Measurements from ENCODE around the gene EXOC2.

Gene EXOC2

DNA sequence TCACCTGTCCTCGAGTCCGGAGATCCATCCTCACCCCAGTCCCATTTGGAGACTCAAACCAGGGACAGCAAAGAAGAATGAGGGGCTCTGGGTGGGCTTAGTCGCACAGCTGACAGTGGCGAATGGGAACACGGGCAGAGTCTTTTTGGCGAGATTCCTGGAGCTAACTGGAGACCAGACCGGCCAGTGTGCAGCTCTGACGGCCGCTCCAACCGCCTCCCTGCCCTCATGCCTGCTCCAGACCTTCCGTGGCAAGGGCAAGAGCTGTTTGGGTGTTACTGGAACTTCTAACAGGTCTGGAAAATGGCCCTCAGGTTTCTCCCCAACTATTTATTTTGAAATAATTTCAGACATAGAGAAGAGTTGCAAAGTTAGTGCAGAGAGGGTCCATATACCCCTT lies 225.8 kb downstream of the EXOC2 start:
- peaks cover 11% of the 10 kb centered on the region; the same call in 1 of the 2 replicates for H3K27me3 ChIP-seq (ENCODE audit: low read depth)
- in situ Hi-C loops (cut with MboI; ENCODE audit: low sequenced_read_pairs), result no loop called here
- H3K36me3 ChIP-seq (replicated peaks), result no peaks in the 10 kb centered on the region
- H3K9me3 ChIP-seq, result no peaks in the 10 kb centered on the region
- no peak overlapping the region for H3K4me3 ChIP-seq
- no peaks in the 10 kb centered on the region for H3K4me1 ChIP-seq
- DNase-seq (ENCODE audit: low spot score in 2 of 2), result no peak

DNA sequence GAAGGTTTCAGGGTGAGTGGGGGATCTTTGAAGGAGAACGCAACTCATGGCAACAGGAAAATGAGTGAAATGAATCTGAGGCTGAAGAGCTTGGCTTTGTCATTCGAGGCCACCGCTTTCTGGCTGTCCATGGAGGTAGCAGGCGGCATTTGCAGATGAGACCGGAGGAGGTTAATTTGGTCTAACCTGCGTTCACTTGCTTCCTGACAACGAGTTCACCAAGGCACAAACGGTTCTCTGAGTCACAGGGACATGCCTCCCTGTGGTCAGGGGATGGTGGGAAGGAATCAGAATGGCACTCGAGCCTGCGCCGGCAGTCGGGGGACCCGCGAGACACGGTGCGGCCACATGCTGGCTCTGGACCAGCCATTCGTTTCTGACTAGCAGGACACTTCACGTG lies 226.4 kb downstream of the EXOC2 start:
- H3K36me3 ChIP-seq (replicated peaks), result no peaks in the 10 kb centered on the region
- H3K27me3 ChIP-seq (ENCODE audit: low read depth), result peaks cover 11% of the 10 kb centered on the region; the same call in 1 of the 2 replicates

DNA sequence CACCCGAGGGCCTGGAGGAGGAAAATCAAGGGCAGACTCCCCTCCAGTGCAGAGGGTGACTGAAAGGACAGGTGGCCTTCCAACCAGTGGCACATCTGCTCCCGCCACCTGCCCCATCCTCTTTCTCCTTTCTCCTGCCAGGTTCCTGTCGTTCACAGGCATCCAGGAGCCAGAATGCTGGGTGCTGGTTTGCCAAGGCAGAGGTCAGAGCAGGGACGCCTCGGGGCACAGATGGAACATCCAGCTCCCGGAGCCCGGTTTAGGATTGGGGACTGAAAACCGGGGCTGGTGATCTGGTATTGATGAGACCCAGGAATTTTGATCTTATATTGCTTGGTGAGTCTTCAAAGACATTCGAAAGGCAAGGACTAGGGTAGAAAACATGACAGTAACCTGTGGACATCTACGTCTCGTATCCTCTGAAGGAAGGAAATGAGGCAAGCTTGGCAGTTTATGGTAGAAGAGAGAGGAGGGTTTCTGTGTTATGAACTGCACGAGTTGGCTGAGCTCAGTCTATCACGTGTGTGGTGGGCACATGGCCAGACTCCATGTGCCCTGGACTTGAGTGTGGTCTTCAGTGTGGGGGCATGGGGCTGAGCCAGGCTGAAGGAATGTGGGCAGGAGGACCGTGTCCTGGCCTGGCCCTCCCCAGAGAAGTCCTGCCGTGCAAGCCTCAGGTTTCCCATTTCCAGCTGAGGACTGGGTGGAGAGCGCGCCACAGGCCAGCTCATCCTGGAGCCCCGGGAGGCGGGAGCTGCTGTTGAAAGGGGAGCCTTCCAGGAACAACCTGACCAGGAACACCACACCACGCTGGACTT lies 227.2 kb downstream of the EXOC2 start:
- no peak for DNase-seq (ENCODE audit: low spot score in 2 of 2)
- H3K36me3 ChIP-seq (replicated peaks), result no peaks in the 10 kb centered on the region
- H3K4me3 ChIP-seq, result no peak overlapping the region
- in situ Hi-C loops (cut with MboI; ENCODE audit: low sequenced_read_pairs), result no loop called here
- peaks cover 11% of the 10 kb centered on the region; the same call in 1 of the 2 replicates for H3K27me3 ChIP-seq (ENCODE audit: low read depth)
- no peaks in the 10 kb centered on the region for H3K4me1 ChIP-seq
- H3K9me3 ChIP-seq, result no peaks in the 10 kb centered on the region

More for the DNA sequence above, 226.4 kb downstream of the EXOC2 start:
- no peaks in the 10 kb centered on the region for H3K4me1 ChIP-seq
- no peaks in the 10 kb centered on the region for H3K9me3 ChIP-seq
- no peak overlapping the region for H3K4me3 ChIP-seq
- in situ Hi-C loops (cut with MboI; ENCODE audit: low sequenced_read_pairs), result no loop called here
- DNase-seq (ENCODE audit: low spot score in 2 of 2), result no peak

DNA sequence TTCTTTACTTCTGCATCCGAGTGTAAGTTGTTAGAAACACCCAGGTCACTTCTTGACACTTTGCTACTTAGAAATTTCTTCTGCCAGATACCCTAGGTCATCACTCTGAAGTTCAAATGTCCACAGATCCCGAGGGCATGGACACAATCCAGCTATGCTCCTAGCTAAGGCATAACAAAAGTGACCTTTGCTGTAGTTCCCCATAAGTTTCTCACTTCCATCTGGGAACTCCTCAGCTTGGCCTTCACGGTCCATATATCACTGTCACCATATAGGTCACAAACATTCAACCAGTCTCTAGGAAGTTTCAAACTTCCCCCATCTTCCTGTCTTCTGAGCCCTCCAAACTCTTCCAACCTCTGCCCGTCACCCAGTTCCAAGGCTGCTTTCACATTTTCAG lies 236.1 kb downstream of the EXOC2 start:
- in situ Hi-C loops (cut with MboI; ENCODE audit: low sequenced_read_pairs), result no loop called here
- H3K9me3 ChIP-seq, result no peaks in the 10 kb centered on the region
- H3K36me3 ChIP-seq (replicated peaks), result no peaks in the 10 kb centered on the region
- H3K4me1 ChIP-seq, result no peaks in the 10 kb centered on the region
- H3K27me3 ChIP-seq (ENCODE audit: low read depth), result no peaks in the 10 kb centered on the region
- no peak for DNase-seq (ENCODE audit: low spot score in 2 of 2)
- H3K4me3 ChIP-seq, result no peak overlapping the region

DNA sequence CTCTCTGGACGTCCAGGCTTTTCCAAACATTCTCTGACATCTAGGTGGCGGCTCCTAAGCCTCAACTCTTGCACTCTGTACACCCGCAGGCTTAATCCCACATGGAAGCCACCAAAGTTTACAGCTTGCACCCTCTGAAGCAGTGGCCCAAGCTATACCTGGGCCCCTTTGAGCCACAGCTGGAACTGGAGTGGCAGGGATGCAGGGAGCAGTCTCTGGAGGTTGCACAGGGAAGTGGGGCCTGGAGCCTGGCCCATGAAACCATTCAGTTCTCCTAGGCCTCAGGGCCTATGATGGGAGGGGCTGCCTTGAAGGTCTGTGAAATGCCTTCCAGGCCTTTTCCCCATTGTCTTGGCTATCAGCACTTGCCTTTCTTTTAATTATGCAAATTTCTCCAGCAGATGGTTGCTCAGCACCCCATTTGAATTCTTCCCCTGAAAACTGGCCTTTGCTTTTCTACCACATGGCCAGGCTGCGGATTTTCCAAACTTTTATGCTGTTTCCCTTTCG lies 236.5 kb downstream of the EXOC2 start:
- Histone ChIP-seq H3K4me3 (no peak overlapping the region), H3K36me3 (replicated peaks) (no peaks in the 10 kb centered on the region), H3K9me3 (no peaks in the 10 kb centered on the region), H3K27me3 (ENCODE audit: low read depth) (no peaks in the 10 kb centered on the region), H3K4me1 (no peaks in the 10 kb centered on the region)
- in situ Hi-C loops (cut with MboI; ENCODE audit: low sequenced_read_pairs), result no loop called here
- DNase-seq (ENCODE audit: low spot score in 2 of 2), result no peak

DNA sequence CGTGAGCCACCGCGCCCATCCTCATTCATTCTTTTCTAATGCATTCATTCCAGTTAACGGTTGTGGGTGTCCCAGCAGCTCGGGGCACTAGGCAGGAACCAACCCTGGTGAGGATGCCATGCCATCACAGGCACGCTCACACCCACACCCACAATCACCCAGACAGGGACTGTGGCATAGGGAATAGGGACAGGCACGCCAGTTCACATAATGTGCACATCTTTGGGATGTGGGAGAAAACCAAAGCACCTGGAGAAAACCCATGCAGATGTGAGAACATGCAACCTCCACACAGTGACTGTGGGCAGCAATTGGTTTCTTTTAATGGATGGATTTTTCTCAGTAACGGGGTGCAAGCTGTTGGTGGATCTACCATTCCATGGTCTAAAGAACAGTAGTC lies 237.1 kb downstream of the EXOC2 start:
- no peak for DNase-seq (ENCODE audit: low spot score in 2 of 2)
- Histone ChIP-seq H3K27me3 (ENCODE audit: low read depth) (no peaks in the 10 kb centered on the region), H3K36me3 (replicated peaks) (no peaks in the 10 kb centered on the region), H3K4me3 (no peak overlapping the region), H3K4me1 (no peaks in the 10 kb centered on the region), H3K9me3 (no peaks in the 10 kb centered on the region)
- in situ Hi-C loops (cut with MboI; ENCODE audit: low sequenced_read_pairs), result no loop called here

DNA sequence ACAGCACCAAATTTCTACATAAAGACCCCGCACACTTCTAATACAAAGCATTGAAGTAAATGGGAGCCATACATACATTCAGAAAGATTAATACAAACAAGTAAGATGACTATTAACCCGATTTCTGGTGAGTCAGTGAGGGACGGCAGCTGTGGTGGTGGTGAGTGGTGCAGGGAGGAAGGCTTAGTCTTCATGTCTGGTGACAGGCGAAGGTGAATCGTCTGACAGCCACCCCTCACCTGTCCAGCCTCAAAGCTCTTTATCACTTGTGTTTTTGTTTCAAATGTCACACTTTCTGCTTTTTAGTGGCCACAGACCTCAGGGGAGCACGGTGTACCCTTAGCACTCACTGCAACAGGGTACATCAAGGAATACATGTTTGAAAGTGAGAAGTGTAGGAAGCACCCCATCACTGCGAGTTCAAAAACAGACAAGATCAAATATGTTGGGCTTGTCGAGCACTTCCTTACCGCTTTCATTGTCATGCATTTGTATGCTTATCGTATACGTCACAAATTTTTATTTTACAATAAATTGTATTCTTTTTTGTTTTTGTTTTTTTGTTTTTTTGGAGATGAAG lies 237.8 kb downstream of the EXOC2 start:
- Histone ChIP-seq H3K9me3 (no peaks in the 10 kb centered on the region), H3K36me3 (replicated peaks) (no peaks in the 10 kb centered on the region), H3K4me1 (no peaks in the 10 kb centered on the region), H3K27me3 (ENCODE audit: low read depth) (no peaks in the 10 kb centered on the region), H3K4me3 (no peak overlapping the region)
- DNase-seq (ENCODE audit: low spot score in 2 of 2), result no peak
- in situ Hi-C loops (cut with MboI; ENCODE audit: low sequenced_read_pairs), result no loop called here

DNA sequence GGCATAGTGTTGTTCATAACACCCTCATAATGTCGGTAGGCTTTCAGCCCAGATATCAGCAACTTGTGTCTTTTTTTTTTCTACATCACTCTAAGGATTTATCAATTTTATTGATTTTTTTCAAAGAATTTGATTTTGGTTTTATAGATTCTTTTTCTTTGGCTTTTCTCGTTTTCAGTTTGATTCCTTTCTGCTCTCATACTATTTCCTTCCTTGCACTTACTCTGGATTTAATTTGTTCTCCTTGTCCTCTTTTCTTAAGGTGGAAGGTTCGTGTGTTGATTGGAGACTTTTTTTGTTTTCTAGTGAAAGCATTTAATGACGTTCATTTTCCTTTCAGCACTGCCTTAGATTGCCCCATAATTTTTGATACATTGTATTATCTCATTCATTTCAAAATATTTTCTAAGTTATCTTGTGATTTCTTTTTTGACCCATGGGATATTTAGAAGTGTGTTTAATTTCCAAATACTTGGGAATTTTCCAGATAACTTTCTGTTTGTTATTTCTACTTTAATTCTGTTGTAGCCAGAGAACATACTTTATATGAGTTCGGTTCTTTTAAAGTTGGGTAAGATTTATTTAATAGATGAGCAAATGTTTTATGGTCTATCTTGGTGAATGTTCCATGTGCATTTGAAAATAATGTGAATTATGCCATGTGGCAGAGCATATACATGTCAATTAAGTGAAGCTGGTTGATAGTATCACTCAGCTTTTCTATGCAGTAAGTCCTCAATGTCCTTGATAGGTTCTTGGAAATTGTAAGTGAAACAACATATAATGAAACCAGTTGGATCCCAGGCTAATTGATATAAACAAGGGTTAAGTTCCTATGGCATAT lies 238.6 kb downstream of the EXOC2 start:
- DNase-seq (ENCODE audit: low spot score in 2 of 2), result no peak
- H3K4me3 ChIP-seq, result no peak overlapping the region

DNA sequence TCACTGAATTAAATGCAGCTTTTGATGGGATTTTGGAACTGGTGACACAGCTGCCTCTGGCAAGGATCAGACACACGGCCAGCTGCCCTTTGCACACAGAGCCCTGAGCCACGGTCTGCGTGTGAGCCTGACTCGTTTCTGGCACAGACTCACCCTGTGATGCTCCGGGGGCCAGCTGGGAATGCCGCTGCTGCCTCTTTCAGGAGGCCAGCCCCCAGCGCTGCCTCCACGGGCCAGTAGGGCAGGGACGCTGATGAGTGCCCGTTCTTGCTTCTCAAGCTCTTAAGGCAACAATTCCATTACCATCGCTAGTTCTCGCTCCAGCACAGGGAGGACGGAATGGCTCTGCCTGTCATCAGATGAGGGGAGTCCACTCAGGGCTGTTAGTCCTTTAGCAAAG lies 239.8 kb downstream of the EXOC2 start:
- no peak for DNase-seq (ENCODE audit: low spot score in 2 of 2)
- in situ Hi-C loops (cut with MboI; ENCODE audit: low sequenced_read_pairs), result no loop called here

More for the DNA sequence above, 238.6 kb downstream of the EXOC2 start:
- H3K27me3 ChIP-seq (ENCODE audit: low read depth), result no peaks in the 10 kb centered on the region
- in situ Hi-C loops (cut with MboI; ENCODE audit: low sequenced_read_pairs), result no loop called here
- no peaks in the 10 kb centered on the region for H3K9me3 ChIP-seq
- no peaks in the 10 kb centered on the region for H3K36me3 ChIP-seq (replicated peaks)
- no peaks in the 10 kb centered on the region for H3K4me1 ChIP-seq

DNA sequence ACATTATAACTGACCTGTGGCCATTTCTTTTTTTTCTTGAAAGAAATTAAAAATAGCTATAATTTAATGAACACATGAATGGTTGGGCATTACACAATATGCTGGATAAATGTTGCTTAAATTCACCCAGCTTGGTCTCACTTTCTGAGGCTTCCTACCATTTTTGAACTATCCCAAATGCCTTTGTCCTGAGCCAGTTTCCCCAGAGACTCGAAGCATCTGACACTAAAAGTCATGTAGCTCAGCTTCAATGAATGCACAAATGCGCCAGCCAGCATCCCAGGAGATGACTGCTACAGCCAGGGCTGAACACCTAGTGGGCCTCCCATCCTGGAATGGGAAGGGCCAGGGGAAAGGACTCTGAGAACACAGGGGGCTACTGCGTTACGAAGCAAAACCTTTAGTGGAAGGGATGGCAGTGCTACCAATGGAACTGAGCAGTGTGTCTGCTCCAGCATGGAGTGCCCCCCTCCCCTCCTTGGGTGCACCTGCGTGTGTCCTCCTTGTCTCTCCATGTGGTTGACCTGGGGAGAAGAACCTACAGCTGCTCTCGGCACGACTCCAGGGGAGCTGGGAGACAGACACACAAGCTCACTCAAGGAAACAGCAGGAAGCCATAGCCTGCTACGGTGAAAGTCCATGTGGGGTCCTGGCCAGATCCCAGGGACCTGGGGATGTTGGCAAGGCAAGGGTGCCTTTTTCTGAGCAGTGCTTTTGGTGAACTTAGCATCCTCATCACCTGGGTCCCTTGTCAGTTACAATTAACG lies 240.5 kb downstream of the EXOC2 start:
- Histone ChIP-seq H3K27me3 (ENCODE audit: low read depth) (no peaks in the 10 kb centered on the region), H3K36me3 (replicated peaks) (no peaks in the 10 kb centered on the region), H3K9me3 (no peaks in the 10 kb centered on the region), H3K4me1 (no peaks in the 10 kb centered on the region), H3K4me3 (no peak overlapping the region)
- in situ Hi-C loops (cut with MboI; ENCODE audit: low sequenced_read_pairs), result no loop called here
- DNase-seq (ENCODE audit: low spot score in 2 of 2), result no peak

More for the DNA sequence above, 239.8 kb downstream of the EXOC2 start:
- H3K9me3 ChIP-seq, result no peaks in the 10 kb centered on the region
- H3K27me3 ChIP-seq (ENCODE audit: low read depth), result no peaks in the 10 kb centered on the region
- H3K4me3 ChIP-seq, result no peak overlapping the region
- no peaks in the 10 kb centered on the region for H3K4me1 ChIP-seq
- no peaks in the 10 kb centered on the region for H3K36me3 ChIP-seq (replicated peaks)

DNA sequence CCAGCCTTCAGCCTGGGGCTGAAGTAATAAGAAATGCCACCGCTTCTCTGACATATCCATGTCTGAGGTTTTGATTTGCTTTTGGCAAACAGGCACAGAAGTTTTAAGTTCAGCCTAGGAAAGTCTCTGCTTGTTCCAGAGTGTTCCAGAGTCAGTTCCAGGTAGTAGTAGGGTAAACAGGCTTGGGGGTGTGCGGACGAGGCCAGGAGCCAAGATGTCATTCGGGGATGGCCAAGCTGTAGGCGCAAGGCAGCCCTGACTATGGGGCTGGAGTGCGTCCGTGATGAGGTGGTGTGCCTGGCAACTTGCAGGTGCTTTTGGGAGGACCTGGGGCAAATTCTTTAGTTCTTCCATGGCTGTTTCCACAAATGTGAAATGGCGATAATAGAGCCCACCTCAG lies 241.1 kb downstream of the EXOC2 start:
- H3K4me1 ChIP-seq, result no peaks in the 10 kb centered on the region
- no peak for DNase-seq (ENCODE audit: low spot score in 2 of 2)
- H3K27me3 ChIP-seq (ENCODE audit: low read depth), result no peaks in the 10 kb centered on the region
- no peak overlapping the region for H3K4me3 ChIP-seq
- in situ Hi-C loops (cut with MboI; ENCODE audit: low sequenced_read_pairs), result no loop called here
- H3K36me3 ChIP-seq (replicated peaks), result no peaks in the 10 kb centered on the region
- H3K9me3 ChIP-seq, result no peaks in the 10 kb centered on the region

DNA sequence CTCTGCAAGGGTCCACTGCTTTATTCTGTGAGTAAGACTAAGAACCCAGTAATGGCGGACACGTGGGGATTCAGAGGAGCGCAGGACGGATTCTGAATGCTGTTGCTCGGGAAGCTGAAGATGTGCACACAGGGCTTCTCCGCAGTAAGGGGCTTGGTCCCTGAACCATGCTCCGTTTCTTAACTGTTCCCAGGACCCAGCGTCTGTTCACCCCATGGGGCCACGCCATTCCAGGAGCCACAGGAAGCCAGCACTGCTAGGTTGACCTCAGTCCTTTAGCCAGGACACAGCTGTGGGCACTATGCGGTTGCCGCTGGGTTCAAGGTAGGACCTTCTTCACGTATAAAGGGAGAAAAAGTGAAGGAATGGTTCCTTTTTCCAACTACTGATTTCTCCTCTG lies 241.6 kb downstream of the EXOC2 start:
- Histone ChIP-seq H3K4me1 (no peaks in the 10 kb centered on the region), H3K27me3 (ENCODE audit: low read depth) (no peaks in the 10 kb centered on the region), H3K4me3 (no peak overlapping the region), H3K36me3 (replicated peaks) (no peaks in the 10 kb centered on the region), H3K9me3 (no peaks in the 10 kb centered on the region)
- DNase-seq (ENCODE audit: low spot score in 2 of 2), result no peak
- in situ Hi-C loops (cut with MboI; ENCODE audit: low sequenced_read_pairs), result no loop called here
